Occipital lobe (tissue), 2 donors: ENCODE results near the gene PDIK1L. TPM values are rescaled to one million over a fixed set of nuclear protein-coding genes. Genes with fewer than 3 reads are reported as not detected.
"Not testable (repeated sequence)": the region's sequence is repeated elsewhere in the genome, so short reads cannot be mapped to it uniquely, and the experiment has no call there.

Experiments used
- DNase-seq: peaks from one replicate; lab custom pipeline; 2025; lab: John Stamatoyannopoulos, UW
- total RNA-seq: library from RNA; depleted of rRNA; stranded (reverse); fragments of >200 nt; gene quantifications from one replicate; pipeline ENCODE4 v1.2.3, GENCODE V29; 2014

Gene PDIK1L
- total RNA-seq, 1 donor from 2014 or later: 93.6 TPM

DNA sequence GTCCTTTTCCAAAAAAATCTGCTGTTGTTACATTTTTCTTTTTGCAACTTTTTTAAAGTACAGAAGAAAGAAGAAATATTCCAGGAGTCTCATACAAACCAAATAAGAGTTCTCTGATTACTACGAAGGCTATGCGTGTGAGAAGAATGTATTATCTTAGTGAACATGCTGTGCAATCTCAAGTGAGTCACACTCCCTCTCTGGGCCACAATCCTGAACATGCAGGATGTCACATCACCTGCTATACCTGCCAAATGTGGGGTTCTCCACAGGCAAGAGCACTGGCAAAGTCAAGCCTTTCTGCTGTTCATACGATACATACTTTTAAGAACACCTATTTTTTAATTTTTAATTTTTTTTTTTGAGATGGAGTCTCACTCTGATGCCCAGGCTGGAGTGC is 22.5 kb upstream of the PDIK1L start:
- DNase-seq: no peak

GRCh38 chr1:26090893-26091292 is 20.7 kb upstream of the PDIK1L start:
- no peak for DNase-seq

DNA sequence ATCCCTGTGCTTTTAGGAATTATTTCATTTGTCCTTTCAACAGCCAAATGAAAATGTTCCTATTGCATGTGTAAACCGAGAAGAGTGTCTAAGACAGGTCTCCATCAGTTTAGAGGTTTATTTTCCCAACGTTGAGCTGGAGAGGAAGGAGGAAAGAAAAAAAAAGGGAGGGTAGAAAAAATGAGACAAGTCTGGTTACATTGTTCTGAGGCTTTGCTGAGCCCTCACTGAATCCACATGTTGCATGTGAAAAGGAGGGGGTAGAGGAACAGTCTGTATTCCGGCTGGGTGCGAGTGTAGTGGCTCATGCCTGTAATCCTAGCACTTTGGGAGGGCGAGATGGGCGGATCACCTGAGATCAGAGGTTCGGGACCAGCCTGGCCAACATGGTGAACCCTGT is 19.2 kb upstream of the PDIK1L start:
- no peak for DNase-seq

DNA sequence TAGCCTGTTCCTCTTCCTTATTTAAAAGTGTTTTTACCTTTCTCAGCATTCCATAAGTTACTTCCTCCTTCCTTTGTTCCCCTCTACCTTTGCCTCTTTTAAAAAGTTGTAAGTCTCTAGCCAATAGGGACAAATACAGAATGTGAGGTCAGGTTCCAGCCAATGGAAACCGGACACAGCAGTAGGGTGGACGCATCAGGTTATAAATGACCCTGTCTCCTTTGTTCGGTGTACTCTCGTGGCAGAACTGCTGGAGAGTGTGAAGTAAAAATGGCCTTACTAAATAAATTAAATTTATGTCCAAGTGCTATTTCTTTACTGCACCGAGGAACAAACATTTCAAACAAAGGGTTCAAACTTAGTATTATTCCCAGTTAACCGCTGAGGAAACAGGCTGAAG is 18.1 kb upstream of the PDIK1L start:
- DNase-seq: not testable (repeated sequence)

GRCh38 chr1:26094076-26094669 is 17.5 kb upstream of the PDIK1L start:
- DNase-seq: no peak

DNA sequence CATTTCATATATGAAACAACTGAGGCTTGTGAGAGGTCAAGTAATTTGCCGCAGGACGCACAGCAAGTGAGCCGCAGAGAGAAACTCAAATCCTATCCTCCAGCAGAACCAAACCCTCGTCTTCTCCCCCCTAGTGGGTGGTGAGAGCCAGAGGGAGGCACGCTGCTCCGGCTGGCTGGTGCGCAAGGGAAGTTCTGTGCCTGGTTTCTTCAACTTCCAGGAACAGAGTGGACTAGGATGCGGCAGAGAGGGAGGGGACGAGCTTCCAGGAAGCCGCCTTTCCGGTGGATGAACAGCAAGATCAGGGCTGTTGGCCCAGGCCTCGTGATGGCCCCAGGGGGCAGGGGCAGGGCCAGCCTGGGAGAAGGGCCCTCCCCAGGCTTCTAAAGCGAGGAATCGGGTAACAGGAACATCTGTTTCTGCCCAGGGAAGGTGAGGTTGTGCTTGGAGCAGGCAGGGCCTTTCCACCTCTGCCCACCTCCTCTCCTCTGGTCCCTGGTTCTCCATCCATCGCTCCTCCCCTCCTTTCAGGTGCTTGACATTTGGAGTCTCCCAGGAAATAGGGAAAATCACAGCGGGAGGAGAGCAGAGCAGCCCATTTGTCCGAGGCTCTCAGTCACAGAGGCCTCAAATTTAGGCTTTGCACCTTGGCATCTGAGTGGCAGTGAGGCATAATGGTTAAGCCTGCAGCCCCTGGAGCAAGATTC is 16.8 kb upstream of the PDIK1L start:
- DNase-seq: no peak

DNA sequence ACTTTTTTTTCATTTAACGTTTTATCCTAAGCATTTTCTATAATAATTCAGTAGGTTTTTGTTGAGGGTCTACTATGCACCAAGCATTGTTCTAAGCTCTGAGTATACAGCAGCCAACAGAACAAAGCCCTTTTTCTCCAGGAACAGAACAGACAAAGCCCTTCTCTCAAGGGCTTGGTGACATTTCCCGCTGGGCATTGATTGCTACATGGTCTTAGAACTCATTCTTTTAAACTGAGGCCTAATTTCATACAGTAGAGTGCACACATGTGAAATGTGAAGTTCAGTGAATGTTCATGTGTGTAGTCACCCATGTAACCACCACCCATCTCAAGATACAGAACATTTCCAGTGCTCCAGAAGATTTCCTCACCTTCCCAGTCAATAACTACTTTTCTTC is 15.2 kb upstream of the PDIK1L start:
- no peak for DNase-seq

- DNase-seq: no peak
Measured at GRCh38 chr1:26097696-26098095, 13.9 kb upstream of the PDIK1L start.

DNA sequence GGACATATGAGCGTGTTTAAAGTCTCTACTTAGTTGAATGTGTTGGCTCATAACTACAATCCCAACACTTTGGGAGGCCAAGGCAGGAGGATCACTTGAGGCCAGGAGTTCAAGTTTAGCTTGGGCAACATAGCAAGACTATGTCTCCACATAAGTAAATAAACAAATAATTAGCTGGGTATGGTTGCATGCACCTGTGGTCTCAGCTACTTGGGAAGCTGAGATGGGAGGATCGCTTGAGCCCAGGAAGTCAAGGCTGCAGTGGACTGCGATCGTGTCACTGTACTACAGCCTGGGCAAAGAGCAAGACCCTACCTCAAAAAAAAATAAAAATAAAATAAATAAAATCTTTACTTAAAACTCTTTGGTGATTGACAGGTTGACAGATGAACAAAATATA is 13.0 kb upstream of the PDIK1L start:
- DNase-seq: no peak

GRCh38 chr1:26099780-26100179 is 11.8 kb upstream of the PDIK1L start:
- DNase-seq: no peak

GRCh38 chr1:26100204-26100603 is 11.4 kb upstream of the PDIK1L start:
- not testable (repeated sequence) for DNase-seq

DNA sequence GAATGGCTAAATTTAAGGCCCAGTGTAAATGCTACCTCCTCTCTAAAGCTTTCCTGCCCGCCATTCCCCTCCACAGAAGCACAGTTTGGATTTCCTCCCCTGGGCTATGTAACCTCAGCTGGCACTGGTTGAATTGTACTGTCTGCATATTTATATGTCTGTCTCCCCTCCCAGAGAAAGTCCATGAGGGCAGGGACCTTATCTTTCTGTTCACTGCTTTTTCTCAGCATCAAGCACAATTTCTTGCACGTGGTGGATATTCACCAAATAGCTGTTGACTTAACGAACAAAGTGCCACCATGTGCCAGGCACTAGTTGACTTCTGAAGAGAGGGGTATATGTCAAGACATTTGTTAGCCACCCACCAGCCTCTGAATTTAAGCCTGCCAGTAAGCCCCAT is 9.5 kb upstream of the PDIK1L start:
- no peak for DNase-seq

- DNase-seq: no peak
Measured at GRCh38 chr1:26102526-26102925, 9.1 kb upstream of the PDIK1L start.

GRCh38 chr1:26105226-26105548 is 6.4 kb upstream of the PDIK1L start:
- not testable (repeated sequence) for DNase-seq

DNA sequence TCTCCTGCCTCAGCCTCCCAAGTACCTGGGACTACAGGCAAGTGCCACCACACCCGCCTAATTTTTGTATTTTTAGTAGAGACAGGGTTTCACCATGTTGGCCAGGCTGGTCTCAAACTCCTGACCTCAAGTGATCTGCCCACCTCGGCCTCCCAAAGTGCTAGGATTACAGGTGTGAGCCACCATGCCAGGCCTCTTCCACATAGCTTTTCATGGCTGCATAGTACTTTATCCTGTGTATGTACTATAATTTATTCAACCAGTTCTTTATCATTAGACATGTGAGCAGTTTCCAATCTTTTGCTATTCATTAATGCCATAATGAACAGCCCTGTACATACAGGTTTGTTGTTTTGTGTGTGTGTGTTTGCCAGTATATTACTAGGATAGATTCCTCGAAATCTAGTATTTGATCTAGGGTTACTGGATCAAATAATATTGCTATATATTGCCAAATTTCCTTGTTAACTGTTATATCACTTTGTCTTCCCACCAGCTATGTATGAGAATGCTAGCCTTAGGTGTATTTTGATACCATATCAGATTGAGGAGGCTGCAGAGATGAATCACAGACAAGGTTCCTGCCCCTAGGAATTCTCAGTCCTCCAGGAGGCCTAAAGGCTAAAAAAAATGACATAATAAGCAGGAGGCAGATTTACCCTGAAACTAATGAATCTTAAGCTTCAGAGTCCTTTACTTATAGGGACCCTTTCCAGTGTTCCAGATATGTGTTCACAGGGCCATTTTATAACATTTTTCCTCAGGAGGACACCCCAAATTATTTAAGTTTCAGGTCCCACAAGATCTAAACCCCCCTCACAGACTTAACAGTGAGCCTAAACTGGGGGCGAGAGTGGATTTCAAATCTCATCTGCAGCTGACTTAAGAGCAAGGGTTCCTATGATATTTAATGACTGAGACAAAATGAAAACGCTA is 2.1 kb upstream of the PDIK1L start:
- DNase-seq: no peak

DNA sequence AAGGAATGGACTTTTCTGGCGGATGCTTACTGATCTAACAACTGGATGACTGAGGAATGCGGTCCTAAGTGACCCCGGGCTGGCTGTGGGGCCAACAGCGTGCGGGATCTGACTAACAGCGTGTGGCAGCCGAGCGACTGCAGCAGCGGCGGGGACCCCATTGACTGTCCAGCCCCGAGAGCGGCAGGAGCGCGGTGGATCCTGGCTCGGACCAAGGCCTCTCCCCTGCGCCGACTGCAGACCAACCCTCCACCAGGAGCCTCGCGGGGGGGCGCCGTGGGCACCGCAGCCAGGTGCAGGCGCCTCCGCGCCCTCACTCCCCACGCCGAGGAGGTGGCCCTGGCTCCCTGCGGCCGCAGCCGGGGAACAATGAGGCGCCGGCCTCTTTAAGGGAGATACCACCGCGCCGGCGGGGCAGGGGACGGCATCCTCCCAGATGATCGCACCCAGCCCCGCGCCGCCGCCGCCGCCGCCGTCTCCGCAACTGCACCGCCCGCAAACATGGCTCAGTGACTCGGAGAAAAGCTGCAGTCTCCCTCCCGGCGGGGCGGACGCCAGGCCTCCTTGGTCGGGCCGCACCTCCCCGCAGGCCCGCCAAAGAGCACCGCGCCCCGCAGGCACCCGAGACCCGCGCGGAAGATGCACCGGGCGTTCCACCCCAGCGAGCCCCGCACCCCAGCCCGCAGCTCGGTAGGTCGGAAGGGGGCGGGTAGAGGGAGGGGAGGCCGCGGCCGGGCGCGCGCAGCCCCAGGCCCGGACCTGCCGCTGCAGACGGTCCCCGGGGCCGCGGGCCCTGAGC is 694 bp upstream of the PDIK1L start:
- peak; percentile 63 for DNase-seq

DNA sequence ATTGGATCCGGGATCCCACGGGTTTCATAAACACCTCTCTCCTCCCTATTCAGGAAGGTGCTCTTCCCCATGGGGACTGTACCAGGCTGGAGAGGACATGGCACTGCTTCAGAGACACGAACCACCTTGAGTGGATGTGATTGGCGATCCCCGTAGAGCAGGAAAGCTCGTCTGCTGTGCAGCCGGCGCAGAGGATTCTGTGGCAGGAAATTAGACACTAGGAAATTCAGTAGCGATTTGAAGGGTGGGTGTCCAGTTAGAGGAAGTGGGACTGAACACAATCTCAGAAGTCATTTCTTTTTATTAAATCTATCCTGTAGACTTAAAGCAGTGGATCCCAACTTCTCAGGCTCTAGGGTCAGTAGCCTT is 767 bp downstream of the PDIK1L start:
- no peak for DNase-seq

GRCh38 chr1:26114165-26114927 is 2.7 kb downstream of the PDIK1L start:
- DNase-seq: no peak

DNA sequence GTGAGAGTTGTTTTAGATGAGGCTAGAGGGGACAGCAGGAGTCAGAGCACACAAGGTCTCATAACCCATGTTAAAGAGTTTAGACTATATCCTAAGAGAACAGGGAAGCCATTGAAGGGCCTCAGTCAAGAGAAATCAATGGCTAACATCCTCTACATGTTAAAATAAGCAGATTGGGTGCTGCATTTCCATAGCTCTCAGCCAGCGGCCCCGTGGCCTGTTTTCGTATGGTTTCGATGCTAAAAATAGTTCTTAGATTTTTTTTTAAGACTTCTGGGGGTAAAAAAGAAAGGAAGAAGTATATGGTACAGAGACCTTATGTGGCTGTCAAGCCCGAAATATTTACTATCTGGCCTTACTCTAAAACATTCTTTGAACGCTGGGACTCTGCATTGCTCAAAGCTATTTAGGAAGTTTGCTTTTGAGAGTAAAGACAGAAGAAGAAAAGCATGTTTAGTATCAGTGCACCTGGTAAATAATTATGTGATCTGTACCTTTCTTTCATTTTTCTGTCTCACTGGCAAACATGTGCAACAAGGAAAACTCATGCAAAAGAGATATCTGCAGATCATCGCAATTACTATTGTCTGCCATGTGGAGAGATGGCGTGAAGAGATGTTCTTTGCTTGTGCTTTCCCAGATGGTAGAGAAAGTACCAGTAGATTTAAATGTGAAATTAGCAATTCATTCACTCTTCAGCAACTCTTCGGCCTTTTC is 8.4 kb downstream of the PDIK1L start:
- DNase-seq: no peak
